ENCODE data around the gene MEOX2. TPM values are rescaled to one million over a fixed set of nuclear protein-coding genes. Genes with fewer than 3 reads are reported as not detected.

MEOX2 gene
- total RNA-seq (2014; rRNA removed; shearing (Covaris generic)) = not detected in 2 replicates
- polyA plus RNA-seq (2015; cell fraction: cytosol; rRNA removed) = not detected in 2 replicates
- not detected in 2 replicates for polyA plus RNA-seq (2015; cell fraction: nucleus; rRNA removed)

DNA sequence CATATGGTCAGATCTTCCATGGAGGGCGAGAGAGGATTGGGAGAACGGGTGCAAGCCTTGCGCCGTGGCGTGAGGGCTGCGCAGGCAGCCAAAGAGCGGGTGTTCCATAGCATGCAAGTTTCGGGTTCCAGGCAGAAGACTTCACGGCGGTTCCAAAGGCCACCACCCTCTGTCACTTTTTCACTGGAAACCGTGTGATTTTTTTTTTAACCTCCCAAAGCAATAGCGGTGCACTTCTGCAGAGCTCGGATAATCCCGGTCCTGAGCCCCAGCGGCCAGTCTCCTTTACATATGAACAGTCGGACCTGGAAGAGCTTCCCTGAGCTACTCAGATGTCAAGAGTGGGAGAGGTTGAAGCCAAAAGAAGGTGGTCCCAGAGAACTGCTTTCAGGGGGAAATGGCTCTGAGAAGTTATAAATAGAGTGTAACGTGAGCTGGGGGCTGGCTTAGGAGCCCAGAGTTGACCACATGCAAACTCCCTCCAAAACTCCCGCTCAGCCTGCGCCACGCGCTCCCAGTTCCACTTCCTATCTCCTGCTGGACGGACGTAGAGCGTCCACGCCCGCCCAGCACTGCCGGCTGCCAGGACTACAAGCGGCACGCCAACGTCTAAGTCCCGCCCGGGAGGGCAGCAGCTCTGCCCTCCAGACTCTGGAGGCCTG lies at the start of gene MEOX2:
MEOX2 (minus strand) TSS at position 389 of the 662 bp plus-strand sequence; CDS start at position 108, 281 bp downstream.
- DNase-seq (ENCODE audit: low read depth) = no peak

DNA sequence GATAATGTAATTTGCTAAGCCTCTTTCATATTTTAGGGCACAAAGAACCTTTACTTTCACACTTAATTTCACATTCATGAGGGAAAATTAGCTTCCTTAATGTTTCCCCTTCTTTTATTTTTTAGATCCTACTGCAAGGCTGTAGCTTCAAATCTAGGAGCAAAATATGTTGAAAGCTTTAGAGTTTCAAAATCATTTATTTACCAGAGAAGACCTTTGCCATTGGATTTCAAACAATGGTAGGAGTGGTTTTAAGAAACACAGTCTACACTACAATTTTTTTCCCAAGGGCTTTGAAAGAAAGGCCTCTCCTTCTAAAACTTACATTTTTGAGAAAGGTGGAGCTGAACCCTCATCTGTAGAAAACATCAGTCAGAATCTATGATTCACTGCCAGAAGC lies 43.3 kb upstream of the MEOX2 start:
- DNase-seq (ENCODE audit: low read depth) = no peak

DNA sequence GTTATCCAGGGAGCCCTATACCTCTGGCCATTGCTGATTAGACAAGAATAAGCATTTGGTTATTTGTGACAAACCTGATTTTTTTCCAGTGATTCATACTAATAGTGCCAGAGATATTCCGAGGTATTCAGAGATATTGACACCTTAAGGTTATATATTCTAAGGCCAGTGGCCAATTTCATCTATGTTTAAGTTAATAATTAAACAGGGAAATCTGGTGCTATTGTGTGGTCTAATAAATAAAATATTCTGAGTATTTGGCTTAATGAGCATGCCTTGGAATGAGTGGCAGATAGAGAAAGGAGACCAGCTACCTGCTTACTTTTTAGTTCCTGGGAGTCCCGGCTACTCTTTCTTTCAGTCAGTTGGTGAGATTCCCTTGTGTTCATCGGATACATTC lies 38.6 kb upstream of the MEOX2 start:
- no peak for DNase-seq (ENCODE audit: low read depth)

DNA sequence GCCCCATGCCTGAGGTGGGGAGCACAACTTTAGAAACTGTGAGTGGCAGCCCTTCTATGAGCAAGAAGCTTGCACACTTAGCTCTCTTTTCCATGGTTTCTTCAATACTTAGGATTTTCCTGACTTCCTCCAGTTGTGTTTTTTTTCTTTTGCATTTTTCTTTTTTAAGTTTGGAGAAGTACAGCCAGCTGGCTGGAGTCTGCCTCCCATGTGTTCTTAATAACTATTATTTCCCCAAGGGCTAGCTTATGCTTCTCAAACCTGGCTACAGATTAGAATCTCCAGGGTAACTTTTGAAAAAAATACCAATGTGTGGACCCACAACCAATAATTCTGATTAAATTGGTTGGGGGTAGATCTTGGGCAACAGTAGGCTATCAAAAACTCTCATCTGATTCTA lies 37.4 kb upstream of the MEOX2 start:
- no peak for DNase-seq (ENCODE audit: low read depth)

DNA sequence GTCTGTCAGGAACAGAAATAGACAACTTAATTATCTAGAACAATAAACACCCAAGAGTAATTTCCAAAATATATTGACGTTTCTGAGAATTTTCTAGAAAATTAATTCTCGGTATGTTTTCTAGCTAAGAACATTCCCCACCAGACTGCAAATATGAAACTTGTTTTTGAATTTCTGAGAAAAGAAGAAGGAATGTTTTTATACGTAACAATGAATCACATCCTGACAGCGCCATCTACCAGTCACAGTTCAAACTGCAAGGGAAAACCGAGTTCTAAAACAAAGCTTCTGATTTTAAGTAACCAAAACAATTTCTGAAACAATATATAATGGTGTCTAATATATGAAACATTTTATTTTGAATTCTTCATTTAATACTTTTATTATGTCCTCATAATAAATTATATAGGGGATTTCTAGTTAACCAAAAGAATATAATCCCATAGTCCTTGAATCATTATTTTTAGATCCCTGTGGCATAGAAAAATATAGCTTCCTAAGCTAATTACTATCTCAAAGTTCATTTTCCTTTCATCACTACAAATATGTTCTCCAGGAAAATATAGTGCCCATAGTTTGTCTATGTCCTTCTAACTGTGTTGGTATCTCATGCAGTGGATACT lies 34.5 kb upstream of the MEOX2 start:
- peak; percentile 48 for DNase-seq (ENCODE audit: low read depth)

DNA sequence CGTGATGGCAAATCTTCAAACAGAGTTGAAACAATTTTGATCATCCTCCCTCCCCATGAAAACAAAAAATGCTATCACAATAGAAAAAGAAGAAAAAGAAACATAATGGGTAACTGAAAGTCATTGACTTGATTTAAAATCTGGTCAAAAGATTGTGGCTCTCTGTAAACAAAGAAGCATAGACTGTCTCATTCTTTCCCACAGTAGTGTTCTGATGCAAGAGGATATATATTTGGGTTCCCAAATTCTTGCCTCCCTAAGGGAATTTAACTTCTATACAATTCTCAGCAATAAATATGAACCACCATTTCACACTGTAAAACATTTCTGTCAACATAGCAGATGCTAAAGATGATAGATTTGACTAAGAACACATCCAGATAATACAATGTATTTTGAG lies 32.8 kb upstream of the MEOX2 start:
- no peak for DNase-seq (ENCODE audit: low read depth)

DNA sequence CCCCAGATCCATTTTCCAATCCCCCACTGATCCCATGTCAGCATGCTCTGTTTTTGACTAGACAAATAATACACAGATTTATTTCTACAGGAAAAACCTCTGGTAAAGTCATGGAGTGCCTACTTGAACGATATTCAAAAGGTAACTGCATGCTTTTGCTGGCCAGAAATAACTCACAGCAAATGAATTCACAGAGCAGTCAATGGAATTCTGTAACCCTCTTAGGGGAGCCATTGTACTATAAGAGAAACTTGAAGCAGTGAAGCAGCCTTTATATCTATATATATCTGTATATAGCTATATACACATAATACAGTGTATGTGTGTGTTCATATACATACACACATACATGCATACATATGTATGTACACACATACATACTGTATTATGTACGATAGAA lies 29.0 kb upstream of the MEOX2 start:
- no peak for DNase-seq (ENCODE audit: low read depth)

DNA sequence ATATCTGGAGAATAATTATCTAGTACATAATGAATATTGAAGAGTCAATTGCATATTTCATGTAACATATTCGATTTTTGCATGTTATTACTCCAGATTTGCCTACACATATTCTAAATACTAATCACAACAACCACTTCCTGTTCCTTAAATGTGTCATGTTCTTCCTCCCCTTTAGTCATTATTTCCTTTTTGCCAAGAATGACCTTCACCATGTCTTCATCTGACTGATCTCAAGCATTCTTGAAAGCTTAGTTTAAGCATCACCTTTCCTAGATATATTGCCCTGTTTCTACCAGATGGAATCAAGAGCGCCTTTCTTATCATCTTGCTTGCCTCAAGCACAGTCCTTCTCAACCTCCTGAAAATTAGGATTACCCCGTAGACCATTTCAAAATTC lies 23.5 kb upstream of the MEOX2 start:
- peak; percentile 77 for DNase-seq (ENCODE audit: low read depth)

DNA sequence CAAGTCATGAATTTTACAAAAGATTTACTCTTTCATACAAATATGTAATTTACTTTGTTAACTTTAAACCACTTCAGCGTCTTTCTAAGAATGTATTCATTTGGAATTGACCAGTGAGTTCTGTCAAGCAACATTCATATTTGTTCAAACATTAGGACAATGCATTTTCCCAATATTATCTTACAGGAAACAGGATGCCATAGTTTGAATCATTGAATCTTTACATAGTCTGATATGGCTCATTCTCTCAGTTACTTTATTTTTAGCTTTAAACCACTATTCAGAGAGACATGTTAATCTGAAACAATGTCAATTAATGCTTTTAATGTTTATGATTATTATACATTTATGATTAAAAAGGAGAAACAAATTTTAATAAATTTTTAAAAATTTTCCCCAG lies 21.1 kb upstream of the MEOX2 start:
- no peak for DNase-seq (ENCODE audit: low read depth)

DNA sequence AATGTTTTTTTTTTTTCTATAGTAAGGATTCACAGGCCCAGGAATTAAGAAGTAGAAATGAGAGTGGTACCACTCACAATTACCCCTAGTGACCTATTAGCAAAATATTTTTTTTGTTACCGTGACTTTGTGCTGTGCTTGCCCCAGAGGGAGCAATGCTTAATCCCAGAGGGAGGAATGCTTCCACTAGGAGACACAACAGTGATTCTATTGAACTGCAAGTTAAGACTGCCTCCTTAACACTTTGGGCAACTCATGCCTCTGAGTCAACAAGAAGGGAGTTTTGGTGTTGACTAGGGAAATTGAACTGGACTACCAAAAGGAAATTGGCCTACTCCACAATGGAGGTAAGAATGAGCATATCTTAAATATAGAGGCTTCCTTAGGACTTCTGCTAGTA lies 17.2 kb upstream of the MEOX2 start:
- no peak for DNase-seq (ENCODE audit: low read depth)

DNA sequence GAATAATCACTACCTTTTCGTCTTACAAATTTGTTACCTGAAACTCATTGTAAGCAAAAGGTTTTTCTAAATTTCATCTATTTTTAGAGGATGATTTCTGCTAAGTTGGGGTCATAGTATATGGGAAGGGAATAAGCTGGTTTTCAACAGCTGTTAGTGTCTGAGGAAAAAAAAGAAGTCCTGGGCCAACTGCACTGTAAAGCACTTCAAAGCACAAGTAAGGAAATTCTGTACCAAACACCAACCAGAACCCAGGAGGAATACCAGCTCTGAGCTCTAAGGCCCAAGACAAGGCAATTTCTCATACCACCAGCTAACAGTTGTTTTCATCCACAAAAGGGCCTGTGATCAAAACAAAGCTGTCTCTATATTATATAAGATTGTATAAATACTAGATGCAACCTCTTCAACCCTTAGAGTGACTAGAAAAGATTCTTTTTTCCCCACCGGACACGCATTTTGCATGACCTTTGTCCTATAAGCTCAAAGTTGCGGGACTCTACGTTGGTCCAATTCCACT lies 6.1 kb upstream of the MEOX2 start:
- DNase-seq (ENCODE audit: low read depth) = no peak

DNA sequence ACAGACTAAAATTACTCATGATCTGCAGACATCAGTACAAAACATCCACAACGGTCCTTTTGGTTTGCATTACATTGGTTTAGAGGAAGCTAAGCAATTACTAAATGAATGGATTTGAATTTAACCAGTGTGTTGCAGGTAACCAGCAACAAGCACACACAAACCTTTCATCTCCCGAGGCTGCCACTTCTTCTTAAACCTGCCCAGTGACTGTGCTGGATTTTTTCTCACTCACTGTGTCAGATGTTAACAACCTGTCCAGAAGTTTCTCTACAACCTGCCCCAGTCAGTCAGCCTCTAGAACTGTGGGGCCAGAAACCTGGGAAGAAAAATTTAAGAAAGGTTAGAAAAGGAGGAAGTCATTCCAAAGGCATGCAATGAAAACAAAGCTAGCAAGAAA lies 2.4 kb upstream of the MEOX2 start:
- DNase-seq (ENCODE audit: low read depth) = no peak

DNA sequence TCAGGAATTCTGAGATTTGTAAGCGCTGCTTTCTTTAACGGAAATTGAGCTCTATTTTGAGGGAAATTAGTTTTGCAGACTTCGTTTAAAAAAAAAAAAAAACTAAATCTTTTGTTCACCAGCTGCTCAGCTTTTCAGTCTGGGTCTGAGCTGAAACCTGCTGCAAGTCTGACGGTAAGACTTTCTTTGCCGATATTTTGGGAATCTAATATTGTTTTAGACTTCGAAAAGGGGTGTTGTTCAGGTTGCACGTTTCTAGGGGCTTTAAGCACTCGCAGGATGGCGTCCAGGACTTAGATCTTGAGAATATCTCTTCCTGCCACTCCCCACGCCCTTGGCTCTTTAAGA lies 1.8 kb upstream of the MEOX2 start:
- DNase-seq (ENCODE audit: low read depth) = no peak

DNA sequence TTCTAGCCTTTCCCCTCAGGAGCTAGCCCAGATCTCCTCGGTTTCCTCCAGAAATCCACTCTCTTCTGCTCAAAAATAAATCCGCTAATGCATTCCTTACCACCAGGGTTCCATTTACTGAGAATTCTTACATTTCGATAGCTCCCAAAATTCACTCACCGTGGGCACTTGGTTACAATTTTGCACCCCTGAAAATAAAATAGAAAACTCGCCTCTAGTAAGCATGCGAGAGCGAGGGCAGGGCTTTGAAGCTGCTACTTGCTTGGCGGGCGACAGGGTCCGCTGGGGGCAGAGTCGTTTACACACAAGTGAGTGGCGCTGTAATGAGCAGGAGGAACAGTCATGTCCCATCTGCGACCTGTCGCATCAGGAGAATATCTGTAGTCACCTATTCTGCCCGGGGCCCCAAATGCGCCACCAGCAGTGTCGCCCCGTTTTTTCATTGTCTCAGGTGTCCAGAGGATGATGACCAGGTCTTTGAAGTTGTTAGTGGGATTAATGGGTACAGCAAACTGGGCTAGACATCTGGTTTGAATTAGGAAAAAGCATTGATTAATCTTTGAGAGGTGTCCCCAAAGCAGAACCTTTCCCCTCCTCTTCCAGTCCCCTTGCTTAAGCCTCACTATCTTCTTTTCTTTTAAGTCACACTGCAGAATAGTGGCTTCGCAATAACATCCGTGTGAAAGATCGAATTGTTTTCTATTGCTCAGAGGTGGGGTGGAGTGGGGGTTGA lies 1.2 kb upstream of the MEOX2 start:
- DNase-seq (ENCODE audit: low read depth) = no peak

DNA sequence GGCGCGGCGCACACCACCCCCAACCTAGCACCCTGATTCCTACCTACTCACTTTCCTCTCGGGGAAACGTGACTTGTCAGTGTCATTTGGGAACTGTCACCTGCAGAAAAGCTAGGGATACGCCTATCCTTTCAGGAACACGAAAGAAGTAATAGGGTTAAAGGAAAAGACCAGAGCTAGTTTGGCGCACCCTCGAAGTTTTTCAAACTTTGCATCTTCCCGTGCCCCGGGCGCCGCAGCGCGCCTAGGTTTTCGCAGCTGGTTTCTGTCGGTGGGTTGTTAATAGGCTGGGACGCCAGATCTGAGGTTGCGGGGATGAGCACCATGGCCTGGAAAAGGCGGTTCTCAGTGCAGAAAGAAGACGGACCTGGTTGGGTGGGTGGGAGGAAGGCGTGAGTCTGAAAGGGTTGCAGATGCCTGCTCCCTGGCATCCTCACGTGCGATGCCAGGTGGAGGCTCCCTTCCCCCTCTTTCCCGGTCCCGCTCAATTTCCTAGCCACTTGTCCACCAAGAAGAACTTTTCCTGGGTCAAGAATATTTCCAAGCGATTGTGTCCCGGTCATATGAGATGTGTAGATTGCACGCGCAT lies 568 bp upstream of the MEOX2 start:
- DNase-seq (ENCODE audit: low read depth) = no peak

DNA sequence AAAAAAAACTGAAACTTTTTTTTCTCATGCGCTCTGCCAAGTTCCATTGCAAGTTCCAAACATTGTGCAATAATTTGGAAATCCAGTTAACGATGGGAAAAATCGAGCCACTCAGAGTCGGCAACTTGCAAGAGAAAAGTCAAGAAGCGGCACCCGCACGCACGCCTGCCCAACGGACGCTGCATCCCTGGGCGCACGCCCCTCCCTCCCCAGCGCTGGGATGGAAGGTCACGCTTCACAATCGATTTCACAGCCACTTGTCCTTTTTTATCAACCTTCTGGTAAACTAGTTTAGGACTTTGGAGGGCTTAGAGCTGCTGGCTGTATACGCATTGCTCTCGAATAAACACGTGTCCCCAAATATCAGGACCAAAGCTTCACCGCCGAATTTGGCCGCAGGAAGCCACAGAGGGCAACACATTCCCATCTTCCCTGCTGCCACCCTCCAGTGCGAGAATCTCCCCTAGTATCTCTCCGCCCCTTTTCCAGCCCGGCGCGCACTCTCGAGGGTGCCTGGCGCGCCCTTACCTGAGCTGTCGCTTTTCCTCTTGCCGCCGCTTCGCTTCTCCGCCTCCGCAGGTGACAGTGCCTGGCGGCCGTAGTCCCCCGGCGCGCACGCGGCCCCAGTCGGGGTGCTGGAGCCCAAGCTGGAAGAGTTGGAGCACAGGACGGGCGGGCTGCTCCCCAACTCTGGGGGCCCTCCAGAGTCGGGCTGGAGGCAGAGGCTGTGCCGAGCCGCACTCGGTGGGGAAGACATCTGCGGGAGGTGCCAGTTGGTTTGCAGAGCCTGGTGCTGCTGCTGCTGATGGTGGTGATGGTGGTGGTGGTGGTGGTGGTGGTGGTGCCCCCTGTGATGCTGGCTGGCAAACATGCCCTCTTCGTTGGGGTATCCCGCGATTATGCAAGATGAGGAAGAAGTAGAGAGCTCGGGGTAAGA lies 857 bp downstream of the MEOX2 start:
- no peak for DNase-seq (ENCODE audit: low read depth)

DNA sequence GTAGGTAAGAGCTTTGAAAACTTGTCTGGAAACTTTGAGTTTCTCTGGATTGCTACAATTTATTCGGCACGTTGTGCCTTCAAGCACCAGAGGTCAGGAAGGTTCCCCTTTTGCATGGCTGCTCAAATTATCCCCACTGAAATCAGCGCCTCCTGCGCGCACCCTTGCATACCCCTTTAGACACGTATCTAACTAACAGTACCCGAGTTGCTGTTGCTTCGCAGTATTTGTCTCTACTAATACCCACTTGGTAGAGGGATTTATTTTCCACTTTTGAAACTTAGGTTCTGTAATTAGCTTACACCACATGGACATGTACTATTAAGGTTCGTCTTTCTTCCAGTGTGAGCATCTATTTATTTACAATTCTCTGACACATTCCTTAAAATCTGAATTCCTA lies 1.6 kb downstream of the MEOX2 start:
- DNase-seq (ENCODE audit: low read depth) = no peak

DNA sequence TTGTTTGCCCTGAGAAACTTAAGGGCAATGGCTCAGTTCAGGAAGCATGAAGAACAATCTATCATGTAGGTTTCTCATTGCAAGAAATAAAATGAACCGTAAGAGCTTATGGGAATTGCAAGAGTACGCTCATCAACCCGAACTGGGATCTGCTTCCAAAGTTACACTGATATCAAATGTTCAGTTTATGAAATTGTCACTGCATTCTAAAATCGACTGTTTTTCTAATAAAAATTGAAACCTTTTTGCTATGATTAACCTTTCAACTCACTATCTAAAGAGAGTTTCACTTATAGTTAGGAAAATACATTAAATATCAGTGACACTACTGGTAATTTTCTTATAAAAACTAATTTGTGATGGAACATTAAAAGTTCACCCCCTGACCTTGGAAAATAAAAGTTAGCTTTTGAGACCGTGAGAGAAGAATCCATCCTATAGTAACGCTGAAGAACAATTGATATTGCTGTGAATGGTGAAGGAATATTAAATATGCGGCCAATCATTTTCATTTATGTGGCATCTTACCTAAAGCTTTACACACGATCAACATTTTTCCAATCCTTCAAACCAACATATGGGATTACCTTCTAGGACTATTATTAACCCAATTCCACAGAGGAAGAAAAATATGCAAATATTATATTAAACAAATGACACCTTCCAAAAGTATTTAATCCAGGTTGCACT lies 2.2 kb downstream of the MEOX2 start:
- DNase-seq (ENCODE audit: low read depth) = no peak

DNA sequence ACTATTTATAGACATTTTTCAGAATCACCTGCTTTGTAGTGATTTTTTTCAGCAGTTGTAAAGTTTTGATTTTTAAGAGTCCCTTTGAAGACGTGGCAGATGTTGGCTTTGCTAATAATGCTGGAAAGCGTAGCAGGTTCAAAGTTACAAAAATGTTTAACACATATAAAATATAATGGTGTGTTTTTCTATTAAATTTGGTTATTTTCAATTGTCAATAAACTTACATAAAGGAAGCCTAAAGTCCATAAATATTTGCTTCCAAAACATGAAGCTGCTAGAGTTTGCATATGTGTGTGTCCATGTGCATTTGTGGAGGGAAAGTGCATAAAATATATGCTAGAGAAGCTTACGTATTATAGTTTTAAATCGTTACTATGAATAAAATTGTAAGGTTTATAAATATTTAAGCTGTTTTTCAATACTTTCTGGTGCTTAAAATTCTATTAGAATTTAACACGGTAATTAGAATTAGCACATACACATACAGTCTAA lies 3.7 kb downstream of the MEOX2 start:
- DNase-seq (ENCODE audit: low read depth) = no peak

DNA sequence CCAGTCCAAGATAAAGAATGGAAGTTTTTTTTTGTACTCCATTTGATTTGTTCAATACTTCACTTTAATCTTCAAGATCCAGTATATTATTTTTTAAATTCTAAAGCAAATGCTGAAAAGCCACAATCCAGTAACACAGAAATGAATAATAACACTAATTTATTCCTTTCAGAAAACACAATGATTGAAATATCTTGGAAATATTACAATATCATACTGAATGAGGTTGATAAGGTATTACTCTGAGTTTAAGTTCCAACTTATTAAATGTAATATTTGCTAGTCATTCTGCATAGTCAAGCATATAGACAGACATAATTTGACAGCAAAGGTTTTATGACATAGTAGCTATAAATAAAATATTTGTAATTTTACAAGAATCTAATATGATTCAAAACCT lies 4.4 kb downstream of the MEOX2 start:
- DNase-seq (ENCODE audit: low read depth) = no peak
